SIG-M5 treated with dmso at 0.1 percent for 504 hours (cell line): Measurements from ENCODE around the gene TIMM50.

Source experiments
- DNase-seq: peaks from one replicate; lab custom pipeline; 2025; ENCODE audit not compliant: unreplicated experiment; lab: John Stamatoyannopoulos, UW

The TIMM50 gene

DNA sequence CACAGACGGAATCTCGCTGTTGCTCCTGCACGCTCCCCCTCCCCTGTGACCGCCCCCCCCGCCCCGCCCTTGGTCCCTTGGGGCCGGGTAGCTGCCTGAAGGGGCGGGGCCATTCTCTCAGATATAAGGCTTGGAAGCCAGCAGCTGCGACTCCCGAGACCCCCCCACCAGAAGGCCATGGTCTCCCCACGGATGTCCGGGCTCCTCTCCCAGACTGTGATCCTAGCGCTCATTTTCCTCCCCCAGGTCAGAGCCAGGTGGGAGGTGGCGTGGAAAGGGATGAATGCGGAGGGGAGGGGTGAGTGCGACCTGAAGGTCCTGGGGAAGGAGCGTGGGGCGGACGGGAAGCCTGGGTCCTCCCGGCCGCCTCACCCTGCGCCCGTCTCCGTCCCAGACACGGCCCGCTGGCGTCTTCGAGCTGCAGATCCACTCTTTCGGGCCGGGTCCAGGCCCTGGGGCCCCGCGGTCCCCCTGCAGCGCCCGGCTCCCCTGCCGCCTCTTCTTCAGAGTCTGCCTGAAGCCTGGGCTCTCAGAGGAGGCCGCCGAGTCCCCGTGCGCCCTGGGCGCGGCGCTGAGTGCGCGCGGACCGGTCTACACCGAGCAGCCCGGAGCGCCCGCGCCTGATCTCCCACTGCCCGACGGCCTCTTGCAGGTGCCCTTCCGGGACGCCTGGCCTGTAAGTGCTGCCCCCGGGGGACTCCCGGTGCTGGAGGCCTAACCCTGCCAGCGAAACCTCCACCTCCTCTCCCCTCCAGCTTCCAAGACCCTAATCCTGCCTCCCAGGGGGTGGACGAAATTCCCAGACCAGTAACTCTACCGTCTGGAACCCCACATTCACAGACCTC lies 18.4 kb downstream of the TIMM50 start, which contains the start of gene DLL3:
Gene DLL3 (plus strand): TSS at position 150 of the 845 bp plus-strand sequence. CDS start 28 bp downstream, at position 178.
- DNase-seq: no peak

DNA sequence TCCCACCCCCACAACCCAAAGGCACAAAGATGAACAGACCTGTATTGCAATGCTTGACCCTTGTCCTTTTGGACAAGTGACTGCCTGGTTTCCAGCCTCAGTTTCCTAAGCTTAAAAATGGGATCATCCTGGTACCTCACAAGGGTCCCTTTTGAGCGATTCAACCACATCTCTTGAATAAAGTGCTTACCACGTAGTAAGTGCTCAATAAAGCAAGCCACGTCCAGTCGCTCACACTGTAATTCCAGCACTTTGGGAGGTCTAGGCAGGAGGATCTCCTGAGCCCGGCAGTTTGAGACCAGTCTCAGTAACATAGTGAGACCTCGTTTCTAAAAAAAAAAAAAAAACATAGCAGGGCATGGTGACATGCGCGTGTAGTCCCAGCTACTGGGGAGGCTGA lies 19.3 kb downstream of the TIMM50 start:
- no peak for DNase-seq

DNA sequence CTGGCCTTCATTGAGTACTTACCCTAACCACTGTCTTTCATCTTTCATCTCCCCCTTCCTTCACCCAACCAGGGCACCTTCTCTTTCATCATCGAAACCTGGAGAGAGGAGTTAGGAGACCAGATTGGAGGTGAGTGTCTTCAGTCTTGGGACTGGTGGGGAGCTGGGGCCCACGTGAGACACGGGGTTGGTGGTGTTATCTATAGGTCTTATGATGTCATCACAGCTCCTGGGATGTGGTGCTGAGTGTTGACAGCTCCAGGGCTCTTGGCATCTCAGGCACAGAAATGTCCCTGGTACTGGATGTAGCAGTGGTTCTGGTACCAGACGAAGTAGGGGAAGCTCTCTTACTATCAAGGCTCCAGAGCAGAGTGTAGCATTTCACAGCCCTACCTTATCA lies 19.9 kb downstream of the TIMM50 start:
- DNase-seq: no peak

DNA sequence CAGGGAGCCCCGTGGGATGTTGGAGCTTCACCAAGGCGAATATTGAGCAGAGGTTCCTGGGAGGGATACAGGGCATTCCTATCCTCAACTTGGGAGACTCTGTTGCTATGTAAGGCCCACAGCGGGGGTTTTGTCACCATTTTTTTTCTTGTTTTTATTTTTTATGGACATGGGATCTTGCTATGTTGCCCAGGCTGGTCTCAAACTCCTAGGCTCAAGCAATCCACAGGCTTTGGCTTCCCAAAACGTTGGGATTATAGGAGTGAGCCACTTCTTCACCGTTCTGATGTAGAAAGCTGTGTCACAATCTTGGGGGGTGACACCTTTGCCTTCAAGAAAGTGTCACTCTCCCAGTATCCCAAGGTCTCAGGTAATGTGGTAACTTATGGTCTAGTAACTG lies 20.7 kb downstream of the TIMM50 start:
- DNase-seq: no peak

DNA sequence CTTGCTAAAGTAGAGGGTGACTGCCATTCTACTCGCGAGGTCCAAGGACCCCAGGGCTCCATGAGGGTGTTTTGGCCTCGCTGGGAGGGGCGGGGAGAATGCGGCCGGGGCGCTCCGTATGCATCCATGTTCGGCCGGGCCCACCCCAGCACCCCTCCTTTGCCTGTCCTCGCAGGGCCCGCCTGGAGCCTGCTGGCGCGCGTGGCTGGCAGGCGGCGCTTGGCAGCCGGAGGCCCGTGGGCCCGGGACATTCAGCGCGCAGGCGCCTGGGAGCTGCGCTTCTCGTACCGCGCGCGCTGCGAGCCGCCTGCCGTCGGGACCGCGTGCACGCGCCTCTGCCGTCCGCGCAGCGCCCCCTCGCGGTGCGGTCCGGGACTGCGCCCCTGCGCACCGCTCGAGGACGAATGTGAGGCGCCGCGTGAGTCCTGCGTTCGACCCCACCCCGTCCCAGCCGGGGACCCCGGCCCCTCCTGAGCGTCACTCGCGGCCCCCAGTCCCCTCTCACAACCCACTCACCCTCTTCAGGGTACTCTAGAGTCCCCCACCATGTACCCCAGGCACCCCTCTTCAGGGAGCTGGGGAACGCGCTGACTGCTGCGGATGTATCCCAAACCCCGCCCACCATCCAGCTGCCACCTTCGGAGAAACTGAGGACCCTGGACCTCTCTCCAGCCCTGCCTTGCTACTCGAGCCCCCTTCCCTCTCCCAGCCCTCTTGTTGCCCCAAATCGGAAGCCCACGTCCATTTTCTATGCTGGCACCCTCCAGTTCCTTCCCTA lies 22.2 kb downstream of the TIMM50 start:
- no peak for DNase-seq

DNA sequence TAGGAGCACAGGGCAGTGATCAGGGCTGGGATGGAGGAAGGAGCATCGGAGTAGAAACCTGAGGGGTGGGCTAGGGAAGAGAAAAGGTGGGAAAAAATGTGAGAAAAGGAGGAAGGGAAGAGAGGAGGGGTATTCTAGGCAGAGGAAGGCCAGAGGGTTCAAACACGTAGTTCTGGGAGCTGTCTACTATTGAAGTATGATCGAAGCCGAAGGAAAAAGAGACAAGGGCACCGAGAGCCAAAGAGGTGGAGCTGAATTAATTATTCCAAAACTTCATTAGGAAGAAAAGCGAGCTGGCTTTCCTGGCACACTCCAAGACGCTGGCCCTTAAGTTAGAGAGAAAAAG lies 25.9 kb downstream of the TIMM50 start:
- DNase-seq: no peak

DNA sequence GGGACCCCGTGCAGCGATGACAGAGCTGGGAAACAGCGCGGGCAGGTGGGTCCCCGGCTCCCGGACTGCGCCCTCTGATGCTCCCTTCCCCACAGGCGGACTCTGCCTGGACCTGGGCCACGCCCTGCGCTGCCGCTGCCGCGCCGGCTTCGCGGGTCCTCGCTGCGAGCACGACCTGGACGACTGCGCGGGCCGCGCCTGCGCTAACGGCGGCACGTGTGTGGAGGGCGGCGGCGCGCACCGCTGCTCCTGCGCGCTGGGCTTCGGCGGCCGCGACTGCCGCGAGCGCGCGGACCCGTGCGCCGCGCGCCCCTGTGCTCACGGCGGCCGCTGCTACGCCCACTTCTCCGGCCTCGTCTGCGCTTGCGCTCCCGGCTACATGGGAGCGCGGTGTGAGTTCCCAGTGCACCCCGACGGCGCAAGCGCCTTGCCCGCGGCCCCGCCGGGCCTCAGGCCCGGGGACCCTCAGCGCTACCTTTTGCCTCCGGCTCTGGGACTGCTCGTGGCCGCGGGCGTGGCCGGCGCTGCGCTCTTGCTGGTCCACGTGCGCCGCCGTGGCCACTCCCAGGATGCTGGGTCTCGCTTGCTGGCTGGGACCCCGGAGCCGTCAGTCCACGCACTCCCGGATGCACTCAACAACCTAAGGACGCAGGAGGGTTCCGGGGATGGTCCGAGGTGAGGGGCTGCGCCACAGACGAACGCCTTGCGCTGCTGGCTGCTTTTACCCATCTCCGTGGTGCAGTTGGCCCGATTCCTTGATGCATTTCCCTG lies 26.5 kb downstream of the TIMM50 start:
- DNase-seq: peak; percentile 37

DNA sequence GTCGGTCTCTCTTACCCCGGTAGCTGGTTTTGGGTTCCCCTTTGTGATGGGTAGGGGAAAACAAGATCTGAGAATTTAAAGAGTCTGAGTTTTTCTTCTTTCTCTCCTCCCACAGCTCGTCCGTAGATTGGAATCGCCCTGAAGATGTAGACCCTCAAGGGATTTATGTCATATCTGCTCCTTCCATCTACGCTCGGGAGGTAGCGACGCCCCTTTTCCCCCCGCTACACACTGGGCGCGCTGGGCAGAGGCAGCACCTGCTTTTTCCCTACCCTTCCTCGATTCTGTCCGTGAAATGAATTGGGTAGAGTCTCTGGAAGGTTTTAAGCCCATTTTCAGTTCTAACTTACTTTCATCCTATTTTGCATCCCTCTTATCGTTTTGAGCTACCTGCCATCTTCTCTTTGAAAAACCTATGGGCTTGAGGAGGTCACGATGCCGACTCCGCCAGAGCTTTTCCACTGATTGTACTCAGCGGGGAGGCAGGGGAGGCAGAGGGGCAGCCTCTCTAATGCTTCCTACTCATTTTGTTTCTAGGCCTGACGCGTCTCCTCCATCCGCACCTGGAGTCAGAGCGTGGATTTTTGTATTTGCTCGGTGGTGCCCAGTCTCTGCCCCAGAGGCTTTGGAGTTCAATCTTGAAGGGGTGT lies 27.2 kb downstream of the TIMM50 start:
- DNase-seq: no peak

DNA sequence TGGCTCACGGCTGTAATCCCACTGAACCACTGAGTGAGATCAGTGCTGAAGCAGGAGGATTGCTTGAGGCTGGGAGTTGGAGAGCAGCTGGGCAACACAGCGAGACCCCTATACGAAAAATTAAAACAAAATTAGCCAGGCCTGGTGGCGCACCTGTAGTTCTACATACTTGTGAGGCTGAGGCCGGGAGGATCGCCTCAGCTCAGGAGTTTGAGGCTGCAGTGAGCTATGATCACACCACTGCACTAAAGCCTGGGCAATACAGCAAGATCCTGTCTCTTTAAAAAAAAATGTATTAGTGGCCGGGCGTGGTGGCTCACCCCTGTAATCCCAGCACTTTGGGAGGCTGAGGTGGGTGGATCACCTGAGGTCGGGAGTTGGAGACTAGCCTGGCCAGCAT lies 28.0 kb downstream of the TIMM50 start:
- DNase-seq: no peak

DNA sequence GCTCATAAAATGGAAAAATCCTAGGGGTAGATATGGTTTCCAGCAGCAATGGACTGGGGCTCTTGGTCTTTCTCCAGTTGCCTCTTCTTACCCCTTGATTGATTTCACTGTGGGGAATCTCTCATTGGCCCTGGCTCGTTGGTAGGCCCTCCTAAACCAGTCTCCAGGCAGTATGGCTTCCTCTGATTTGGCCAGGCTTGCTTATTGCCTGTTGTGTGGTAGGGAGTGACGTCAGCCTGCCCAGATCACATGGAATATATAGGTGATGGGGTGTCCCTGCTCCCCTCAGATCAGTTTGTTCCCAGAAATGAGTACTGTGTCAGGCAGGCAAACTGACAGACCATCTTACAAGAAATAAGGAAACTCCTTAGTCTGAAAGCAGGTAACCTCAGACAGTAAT lies 28.6 kb downstream of the TIMM50 start:
- DNase-seq: no peak

DNA sequence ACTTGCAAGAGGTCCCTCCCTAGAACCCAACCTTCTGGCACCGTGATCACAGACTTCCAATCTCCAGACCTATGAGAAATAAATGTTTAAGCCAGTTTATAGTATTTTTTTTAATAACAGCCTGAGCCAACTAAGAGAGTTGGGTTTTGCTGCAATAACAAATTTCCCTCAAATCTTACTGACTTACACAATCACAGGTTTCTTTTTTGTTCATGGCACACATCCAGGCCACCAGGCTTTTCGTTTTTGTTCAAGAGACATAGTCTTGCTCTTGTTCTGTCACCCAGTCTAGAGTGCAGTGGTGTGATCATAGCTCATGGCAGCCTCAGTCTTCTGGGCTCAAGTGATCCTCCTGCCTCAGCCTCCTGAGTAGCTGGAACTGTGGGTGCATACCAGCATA lies 32.4 kb downstream of the TIMM50 start:
- DNase-seq: no peak

DNA sequence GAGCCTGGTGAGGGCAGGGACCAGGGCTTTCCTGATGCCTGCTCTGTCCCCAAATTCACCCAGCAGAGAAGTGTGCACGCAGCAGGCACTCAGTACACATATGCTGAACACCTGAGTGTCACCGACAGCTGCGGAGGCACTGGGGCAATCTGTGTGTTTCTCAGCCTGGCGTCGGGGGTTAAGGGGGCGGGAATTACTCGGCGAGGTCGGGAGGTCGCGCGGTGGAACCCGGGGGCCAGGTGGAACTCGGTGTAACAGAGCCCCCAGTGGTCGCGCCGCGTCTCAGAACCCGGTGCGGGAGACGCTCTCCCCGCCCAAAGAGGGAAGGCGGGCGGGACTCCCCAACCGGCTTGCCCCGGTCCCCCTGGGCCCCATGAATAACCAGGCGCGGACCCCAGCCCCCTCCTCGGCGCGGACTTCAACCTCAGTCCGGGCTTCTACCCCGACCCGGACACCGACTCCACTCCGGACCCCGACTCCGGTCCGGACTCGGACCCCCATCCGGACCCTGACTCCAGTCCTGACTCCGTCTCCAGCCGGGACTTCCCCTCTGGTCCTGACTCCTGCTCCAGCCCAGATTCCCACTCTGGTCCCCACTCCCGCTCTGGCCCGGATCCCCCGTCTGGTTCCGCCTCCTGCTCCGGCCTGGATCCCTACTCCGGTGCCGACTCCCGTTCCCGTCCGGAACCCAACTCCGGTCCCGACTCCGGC lies 34.4 kb downstream of the TIMM50 start, which contains the start of gene SELENOV:
Gene SELENOV (plus strand): TSS at position 300 of the 711 bp plus-strand sequence. CDS start 74 bp downstream, at position 374.
- no peak for DNase-seq

DNA sequence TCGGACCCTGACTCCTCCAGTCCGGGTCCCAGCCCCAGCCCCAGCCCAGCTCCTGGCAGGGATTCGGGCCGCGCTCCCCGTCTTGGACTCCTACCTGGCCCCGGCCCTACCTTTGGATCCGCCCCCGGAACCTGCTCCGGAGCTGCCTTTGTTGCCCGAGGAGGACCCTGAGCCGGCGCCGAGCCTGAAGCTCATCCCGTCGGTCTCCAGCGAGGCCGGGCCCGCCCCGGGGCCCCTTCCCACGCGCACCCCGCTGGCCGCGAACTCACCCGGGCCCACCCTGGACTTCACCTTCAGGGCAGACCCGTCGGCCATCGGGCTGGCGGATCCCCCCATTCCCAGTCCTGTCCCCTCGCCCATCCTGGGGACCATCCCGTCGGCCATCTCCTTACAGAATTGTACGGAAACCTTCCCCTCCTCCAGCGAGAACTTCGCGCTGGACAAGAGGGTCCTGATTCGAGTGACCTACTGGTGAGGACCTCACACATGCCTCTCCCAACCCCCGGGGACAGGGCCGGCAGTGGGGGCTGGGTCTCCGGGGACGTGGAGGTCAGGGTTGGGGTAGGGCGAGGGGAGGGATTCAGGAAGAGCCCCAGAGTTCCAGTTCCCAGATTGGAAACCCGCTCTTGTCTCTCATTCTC lies 35.0 kb downstream of the TIMM50 start:
- no peak for DNase-seq

DNA sequence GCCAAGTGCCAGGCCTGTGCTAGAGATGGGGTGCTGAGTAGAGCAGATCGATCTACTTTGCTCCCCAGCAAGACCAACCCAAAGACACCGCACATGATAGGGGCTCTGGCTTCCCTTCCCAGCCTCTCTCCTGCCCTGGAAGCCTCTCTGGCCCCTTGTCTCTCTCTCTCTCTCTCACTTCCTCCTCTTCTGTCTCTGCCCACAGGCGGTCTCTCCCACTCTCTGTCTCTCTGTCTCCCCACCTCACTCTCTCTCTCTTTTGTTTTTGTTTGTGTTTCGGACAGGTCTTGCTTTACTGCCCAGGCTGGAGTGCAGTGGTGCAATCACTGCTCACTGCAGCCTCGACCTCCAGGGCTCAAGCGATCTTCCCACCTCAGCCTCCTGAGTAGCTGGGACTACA lies 35.6 kb downstream of the TIMM50 start:
- DNase-seq: peak; percentile 16

DNA sequence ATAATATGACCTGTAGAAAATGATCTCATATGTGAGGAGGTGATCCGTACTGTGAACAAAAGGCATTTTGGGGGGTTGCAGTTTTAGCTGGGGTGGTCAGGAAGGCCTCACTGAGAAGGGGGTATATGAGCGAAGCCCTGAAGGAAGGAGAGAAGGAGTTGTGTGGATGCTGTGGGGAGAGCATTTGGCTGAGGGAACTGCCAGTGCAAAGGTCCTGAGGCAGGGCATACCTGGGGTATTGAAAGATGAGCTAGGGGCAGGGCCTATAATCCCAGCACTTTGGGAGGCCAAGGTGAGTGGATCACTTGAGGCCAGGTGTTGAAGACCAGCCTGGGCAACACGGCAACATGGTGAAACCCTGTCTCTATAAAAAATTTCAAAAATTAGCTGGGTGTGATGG lies 36.8 kb downstream of the TIMM50 start:
- no peak for DNase-seq

DNA sequence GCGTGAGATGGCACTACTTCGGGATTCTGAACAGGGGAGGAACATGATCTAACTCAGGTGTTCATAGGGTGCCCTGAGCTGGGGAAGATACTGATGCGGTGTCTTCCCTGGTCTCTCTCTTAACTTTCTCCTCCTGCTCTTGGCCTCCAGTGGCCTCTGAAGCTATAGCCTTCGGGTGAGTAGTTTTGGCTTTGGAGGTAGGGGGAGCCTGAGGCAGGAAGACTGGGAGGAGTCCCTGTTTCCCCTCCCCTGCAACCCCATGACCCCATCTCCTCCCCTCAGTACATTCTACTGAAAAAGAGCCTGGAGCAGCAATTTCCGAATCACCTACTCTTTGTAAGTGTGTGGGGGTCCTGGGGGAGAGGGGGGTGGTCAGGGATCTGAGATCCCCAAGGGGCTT lies 37.8 kb downstream of the TIMM50 start:
- DNase-seq: no peak

DNA sequence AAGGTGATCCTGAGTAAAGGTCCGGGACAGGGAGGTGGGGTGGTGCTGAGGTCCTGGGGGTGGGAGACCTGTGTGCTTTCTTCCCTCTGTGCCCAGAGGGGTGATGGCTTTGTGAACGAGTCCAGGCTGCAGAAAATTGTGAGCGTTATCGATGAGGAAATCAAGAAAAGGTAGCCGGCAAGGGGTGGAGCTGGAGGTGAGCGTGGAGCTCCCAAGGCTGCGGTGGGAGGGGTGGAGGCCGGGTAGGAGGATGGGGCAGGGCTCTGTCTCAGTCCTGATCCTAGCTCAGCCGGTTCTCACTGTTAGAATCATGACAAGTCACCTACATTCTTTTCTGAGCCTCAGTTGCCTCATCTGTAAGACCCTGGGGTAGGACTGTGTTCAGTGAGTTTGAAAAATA lies 38.3 kb downstream of the TIMM50 start:
- DNase-seq: no peak

DNA sequence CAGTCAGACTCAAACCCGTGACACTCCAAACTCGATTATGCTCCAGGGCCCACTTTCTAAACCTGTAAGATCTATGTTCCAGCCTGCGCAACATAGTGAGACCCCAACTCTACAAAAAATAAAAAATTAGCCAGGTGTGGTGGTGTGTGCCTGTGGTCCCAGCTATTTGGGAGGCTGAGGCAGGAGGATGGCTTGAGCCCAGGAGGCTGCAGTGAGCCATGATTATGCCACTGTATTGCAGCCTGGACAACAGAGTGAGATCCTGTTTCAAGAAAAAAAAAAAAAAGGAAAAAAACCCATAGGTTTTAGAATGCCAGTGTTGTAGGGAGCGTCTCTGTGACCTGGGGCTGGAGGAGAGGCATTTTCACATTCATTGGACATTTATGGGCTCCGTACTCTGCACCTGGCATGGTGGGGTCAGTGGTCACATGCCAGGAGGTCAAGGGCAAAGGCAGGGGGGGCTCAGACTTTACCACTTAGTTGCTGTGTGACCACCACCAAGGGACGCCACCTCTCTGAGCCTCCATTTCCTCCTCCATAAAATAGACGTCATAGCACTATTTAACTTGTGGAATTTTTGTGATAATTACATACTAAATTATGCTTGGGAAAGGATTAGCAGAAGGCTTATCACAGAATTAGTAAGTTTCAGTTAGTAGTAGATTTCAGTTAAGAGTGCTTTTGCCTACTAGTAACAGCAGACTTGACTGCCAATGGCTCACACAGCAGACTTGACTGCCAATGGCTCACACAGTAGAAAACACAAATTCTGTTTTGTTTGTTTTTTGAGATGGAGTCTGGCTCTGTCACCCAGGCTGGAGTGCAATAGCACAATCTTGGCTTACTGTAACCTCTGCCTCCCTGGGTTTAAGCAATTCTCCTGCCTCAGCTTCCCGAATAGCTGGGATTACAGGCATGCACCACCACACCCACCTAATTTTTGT lies 40.2 kb downstream of the TIMM50 start:
- no peak for DNase-seq

DNA sequence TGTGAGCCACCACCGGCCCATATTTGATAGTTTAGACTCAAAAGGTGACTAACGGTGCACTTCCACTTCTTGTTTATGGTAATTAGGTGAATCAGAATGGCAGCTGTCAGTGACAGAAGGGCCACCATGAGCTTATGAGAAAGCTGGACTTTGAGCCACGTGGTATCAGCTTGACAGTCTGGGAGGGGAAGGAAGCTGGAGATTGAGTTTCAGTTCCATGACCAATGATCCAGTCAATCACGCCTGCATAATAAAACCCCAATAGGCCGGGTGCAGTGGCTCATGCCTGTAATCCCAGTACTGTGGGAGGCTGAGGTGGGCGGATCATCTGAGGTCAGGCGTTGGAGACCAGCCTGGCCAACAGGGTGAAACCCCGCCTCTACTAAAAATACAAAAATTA lies 43.9 kb downstream of the TIMM50 start:
- DNase-seq: no peak
